ENCODE measurements around the gene CFHR1.
"Not testable (repeated sequence)": the region's sequence is repeated elsewhere in the genome, so short reads cannot be mapped to it uniquely, and the experiment has no call there.

Gene CFHR1

DNA sequence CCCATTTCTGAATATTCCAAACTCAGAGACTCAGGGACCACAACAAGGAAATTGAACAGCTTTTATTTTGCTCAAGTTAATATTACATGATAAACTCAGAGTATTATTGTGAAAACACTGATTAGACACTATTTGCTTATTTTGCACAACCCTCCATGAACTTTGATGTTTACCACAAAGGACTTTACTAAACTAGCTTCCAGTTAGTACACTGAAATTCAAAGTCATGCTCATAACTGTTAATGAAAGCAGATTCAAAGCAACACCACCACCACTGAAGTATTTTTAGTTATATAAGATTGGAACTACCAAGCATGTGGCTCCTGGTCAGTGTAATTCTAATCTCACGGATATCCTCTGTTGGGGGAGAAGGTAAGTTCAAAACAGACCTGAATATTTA is at the start of gene CFHR1:
CFHR1 (plus strand) TSS at position 201 of the 400 bp plus-strand sequence; CDS start at position 315, 114 bp downstream.
- not testable (repeated sequence) for DNase-seq

DNA sequence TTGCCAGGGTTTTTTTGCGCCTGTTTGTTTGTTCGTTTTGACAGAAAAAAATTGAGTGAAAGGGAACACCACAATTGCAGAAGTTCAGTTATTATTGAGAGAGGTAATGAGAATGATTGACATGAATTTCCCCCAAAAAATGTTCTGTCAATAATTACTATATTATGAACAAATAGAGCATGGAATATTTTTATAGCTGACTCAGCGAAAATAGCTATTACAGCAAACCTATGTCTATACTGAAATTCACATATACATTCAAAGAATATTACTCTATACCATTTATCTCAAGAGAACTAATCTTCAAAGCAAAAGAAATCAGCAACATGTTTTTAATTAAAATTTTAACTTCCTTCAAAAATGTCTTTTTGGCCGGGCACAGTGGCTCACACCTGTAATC is 49.7 kb upstream of the CFHR1 start:
- not testable (repeated sequence) for DNase-seq

GRCh38 chr1:196773713-196774112 is 45.8 kb upstream of the CFHR1 start:
- no peak for DNase-seq

- no peak for DNase-seq
Observed at GRCh38 chr1:196774175-196774574, 45.4 kb upstream of the CFHR1 start.

DNA sequence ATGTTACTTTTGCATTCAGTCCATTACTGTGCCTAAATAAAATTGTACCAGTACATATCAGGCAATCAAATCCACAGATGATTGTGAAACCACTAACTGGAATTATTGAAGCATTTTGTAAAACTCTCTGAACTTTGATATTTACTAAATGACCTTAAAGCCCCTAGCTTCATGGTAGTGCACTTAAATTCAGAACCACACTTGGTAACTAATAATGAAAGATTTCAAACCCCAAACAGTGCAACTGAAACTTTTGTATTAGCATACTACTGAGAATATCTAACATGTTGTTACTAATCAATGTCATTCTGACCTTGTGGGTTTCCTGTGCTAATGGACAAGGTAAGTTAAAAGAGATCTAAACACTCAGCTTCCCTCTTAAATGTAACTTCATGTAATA is 44.9 kb upstream of the CFHR1 start, which contains the start of gene CFHR3:
CFHR3 (plus strand) TSS at position 238 of the 400 bp plus-strand sequence; CDS start at position 285, 47 bp downstream.
- DNase-seq: no peak

DNA sequence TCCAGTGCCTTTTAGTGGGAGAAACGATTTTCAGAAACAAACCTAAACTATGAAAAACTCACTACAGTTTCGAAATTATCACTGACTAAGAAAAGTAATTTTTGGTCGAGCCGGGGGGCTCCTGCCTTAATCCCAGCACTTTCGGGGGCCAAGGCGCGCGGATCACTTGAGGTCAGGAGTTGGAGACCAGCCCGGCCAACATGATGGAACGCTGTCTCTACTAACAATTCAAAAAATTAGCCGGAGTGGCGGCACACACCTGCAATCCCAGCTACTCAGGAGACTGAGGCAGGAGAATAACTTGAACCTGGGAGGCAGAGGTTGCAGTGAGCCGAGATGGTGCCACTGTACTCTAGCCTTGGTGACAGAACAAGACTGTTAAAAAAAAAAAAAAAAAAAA is 41.9 kb upstream of the CFHR1 start:
- DNase-seq: no peak

- no peak for DNase-seq
Observed at GRCh38 chr1:196779093-196779492, 40.4 kb upstream of the CFHR1 start.

DNA sequence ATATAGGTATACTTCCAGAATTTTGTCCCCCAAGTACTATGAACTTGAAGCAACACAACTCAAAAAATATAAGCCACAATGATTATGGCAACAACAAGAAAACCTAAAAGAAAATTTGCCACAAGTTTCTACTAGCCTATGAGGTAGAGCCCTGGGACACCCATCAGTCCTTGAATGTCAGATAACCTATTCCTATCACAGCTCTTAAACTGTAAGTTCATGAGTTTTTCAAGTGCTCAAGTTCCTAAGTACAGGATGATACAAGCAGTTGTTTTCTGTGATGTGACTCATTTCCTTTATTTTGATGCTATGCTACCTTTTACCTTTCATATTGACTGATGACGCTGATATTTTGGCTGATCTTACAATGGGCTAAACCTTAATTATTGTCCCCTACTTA is 28.3 kb upstream of the CFHR1 start:
- not testable (repeated sequence) for DNase-seq

GRCh38 chr1:196794103-196794502 is 25.4 kb upstream of the CFHR1 start:
- not testable (repeated sequence) for DNase-seq

- DNase-seq: no peak
Observed at GRCh38 chr1:196797891-196798290, 21.6 kb upstream of the CFHR1 start.

GRCh38 chr1:196801920-196802319 is 17.6 kb upstream of the CFHR1 start:
- DNase-seq: not testable (repeated sequence)

GRCh38 chr1:196808529-196809235 is 10.8 kb upstream of the CFHR1 start:
- no peak for DNase-seq

DNA sequence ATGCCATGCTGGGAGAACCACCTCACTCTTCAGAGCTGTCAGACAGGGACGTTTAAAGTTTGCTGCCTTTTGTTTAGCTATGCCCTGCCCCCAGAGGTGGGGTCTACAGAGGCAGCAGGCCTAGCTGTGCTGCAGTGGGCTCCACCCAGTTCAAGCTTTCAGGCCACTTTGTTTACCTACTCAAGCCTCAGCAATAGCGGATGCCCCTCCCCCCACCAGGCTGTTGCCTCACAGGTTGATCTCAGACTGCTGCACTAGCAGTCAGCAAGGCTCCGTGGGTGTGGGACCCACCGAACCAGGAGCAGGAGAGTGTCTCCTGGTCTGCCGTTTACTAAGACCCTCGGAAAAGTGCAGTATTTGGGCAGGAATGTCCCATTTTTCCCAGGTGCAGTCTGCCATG is 2.1 kb upstream of the CFHR1 start:
- not testable (repeated sequence) for DNase-seq

GRCh38 chr1:196827860-196828259 is 8.3 kb downstream of the CFHR1 start:
- DNase-seq: not testable (repeated sequence)

GRCh38 chr1:196849613-196850492 is 30.3 kb downstream of the CFHR1 start:
- not testable (repeated sequence) for DNase-seq

DNA sequence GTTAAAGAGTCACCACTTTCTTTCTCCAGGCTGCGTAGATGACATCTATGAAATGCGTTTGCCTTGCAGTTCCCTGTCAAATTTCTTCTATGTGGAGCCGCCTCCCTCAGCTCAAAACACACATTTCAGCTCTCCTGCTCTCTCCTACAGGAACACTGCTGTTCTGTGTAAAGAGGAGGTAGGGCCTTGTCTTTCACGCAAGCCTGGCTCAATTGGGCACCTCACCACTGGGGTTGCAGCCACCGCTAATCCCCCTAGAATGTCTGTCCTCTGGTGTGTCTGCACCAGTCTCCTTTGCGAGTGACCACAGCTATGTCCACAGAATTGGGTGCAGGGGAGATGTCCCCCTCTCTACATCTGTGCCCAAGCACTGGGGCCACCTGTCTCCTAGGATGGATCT is 36.5 kb downstream of the CFHR1 start:
- DNase-seq: no peak

- no peak for DNase-seq
Observed at GRCh38 chr1:196857188-196857587, 37.7 kb downstream of the CFHR1 start.

- DNase-seq: peak; percentile 39
Observed at GRCh38 chr1:196858811-196859210, 39.3 kb downstream of the CFHR1 start.

GRCh38 chr1:196860323-196860884 is 40.9 kb downstream of the CFHR1 start:
- no peak for DNase-seq

DNA sequence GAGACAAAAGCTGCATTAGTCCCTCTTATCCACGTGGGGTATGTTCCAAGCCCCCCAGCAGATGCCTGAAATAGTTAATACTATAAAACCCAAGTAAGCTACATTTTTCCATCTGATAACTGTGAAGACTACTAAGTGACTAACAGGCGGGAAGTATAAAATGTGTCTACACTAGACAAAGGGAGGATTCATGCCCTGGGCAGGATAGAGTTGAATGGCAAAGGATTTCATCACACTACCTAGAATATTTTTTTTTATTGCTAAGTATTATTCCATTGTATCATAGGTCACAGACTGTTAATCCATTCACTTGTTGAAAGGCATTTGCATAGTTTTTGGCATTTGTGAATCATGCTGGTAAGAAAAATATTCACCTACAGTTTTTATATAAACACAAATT is 41.9 kb downstream of the CFHR1 start:
- DNase-seq: no peak

GRCh38 chr1:196866974-196867373 is 47.4 kb downstream of the CFHR1 start:
- DNase-seq: no peak

GRCh38 chr1:196873385-196873784 is 53.9 kb downstream of the CFHR1 start:
- DNase-seq: no peak

GRCh38 chr1:196875935-196876334 is 56.4 kb downstream of the CFHR1 start:
- DNase-seq: no peak

- no peak for DNase-seq
Observed at GRCh38 chr1:196877964-196878363, 58.4 kb downstream of the CFHR1 start.
